ENCODE data around the gene BCR.
A peak's percentile ranks its signal among the peaks of the same experiment; 100 is the strongest.

Gene BCR

DNA sequence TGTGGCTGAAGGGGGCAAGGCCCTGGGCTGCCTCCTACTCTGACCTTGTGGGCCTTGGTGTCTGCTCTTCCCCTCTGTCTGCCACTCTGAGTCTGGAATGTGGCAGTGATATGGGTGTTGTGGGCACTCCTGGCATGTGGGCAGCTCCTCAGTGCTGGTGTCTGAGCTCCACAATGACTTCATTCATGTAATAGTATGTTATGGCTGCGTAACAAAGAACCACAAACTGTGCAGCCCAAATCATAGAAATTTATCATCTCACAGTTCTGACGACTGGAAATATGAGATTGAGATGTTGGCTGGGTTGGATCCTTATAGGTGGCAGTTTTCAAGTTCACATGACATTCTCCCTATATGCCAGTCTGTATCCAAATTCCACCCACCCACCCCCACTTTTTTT lies 59.1 kb downstream of the BCR start:
- Histone ChIP-seq H3K27me3 (ENCODE audit: insufficient read depth, insufficient read length) (no peaks in the 10 kb centered on the region), H3K4me1 (ENCODE audit: insufficient read depth, insufficient read length) (peaks cover 29% of the 10 kb centered on the region), H3K4me3 (ENCODE audit: insufficient read length, low read depth) (no peak overlapping the region), H3K36me3 (ENCODE audit: insufficient read depth, insufficient read length, low read length) (peaks cover 14% of the 10 kb centered on the region), H3K9ac (ENCODE audit: insufficient read length, low read depth) (no peak overlapping the region), H3K9me3 (ENCODE audit: insufficient read depth, low read length) (no peaks in the 10 kb centered on the region; the same call in 1 of the 2 replicates)
- TF ChIP-seq YY1 (IDR thresholded peaks at IDR 0.05; ENCODE audit: insufficient read depth, insufficient read length) (no peak), ZNF274 (IDR thresholded peaks at IDR 0.05; ENCODE audit: low read depth, low read length) (no peak), SUZ12 (IDR thresholded peaks at IDR 0.05; ENCODE audit: extremely low read depth, insufficient read depth, insufficient read length) (no peak)
- DNase-seq (ENCODE audit: low read depth, low spot score) = no peak

DNA sequence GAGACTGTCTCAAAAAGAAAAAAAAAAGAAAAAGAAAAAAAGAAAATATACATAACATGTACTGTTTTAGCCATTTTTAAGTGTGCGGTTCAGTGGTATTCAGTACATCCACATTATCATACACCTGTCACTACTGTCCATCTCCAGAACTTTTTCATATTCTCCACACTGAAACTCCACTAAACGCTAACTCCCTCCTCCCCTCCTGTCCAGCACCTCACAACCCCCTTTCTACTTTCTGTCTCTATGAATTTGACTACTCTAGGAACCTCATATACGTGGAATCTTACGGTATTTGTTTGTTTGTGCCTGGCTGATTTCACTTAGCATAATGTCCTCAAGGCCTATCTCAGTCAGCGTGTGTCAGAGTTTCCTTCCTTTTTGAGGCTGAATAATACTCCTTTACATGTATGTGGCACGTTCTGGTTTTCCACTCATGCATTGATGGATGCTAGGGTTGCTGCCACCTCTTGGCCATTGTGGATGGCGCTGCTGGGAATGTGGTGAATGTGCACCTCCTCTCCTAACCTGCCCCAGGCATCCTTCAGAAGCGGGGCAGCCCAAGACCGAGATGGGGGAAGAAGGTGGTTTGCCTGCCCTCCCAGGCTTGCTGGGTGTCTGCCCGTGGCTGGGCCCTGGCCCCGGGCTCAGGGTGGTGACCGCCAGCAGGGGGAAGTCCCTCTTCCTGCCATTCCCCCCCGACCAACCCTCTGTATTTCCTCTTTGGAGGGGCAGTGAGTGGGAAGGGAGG lies 60.5 kb downstream of the BCR start:
- DNase-seq (ENCODE audit: low read depth, low spot score) = no peak
- H3K9ac ChIP-seq (ENCODE audit: insufficient read length, low read depth) = peak overlapping the region; percentile 72
- no peaks in the 10 kb centered on the region for H3K27me3 ChIP-seq (ENCODE audit: insufficient read depth, insufficient read length)
- H3K4me3 ChIP-seq (ENCODE audit: insufficient read length, low read depth) = no peak overlapping the region
- H3K36me3 ChIP-seq (ENCODE audit: insufficient read depth, insufficient read length, low read length) = peaks cover 13% of the 10 kb centered on the region
- no peaks in the 10 kb centered on the region; the same call in 1 of the 2 replicates for H3K9me3 ChIP-seq (ENCODE audit: insufficient read depth, low read length)
- TF ChIP-seq ZNF274 (IDR thresholded peaks at IDR 0.05; ENCODE audit: low read depth, low read length) = no peak
- TF ChIP-seq YY1 (IDR thresholded peaks at IDR 0.05; ENCODE audit: insufficient read depth, insufficient read length) = no peak
- no peak for TF ChIP-seq SUZ12 (IDR thresholded peaks at IDR 0.05; ENCODE audit: extremely low read depth, insufficient read depth, insufficient read length)
- H3K4me1 ChIP-seq (ENCODE audit: insufficient read depth, insufficient read length) = peaks cover 39% of the 10 kb centered on the region

DNA sequence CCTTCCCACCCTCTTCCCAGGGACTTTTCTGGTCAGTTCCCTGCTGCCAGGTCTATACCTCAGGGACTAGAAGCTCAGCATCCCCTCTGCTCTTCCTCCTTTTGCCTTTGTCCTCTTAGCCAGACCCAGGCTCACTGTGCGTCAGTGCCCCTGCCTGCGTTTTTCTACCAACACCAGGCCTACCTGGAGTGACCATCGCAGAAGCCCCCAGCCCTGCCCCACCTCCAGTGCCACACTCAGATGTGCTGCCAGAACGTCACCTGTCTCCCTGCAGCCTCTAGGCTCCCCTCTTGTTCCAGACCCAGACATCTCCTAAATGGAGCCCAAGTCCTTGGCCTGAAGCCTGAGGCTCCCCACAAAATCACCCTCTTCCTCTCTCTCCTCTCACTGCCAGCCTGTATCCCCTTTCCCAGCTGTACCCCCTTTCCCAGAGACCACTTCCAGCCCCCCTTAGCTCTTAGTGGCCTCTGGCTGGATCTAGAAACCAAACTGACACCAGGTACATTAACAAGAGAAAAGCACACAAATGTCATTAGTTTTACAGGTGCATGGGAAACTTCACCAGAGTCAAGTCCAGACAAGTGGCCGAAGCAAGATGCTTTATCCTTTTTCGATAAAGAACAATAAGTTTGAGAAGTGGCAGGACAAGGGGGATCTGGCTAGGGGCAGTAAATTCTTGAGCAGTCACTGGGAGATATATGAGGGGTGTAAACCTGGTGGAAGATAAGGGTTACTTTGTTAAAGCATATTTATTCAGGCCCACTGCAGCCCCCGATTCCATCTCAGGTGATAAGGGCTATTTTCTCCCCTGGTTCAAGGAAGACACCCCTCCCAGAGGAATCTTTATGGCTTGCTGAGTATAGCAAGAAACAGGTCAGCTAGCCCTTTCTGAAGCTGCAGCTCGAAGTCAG lies 61.5 kb downstream of the BCR start:
- Histone ChIP-seq H3K9me3 (ENCODE audit: insufficient read depth, low read length) (no peaks in the 10 kb centered on the region; the same call in 1 of the 2 replicates), H3K36me3 (ENCODE audit: insufficient read depth, insufficient read length, low read length) (peaks cover 7% of the 10 kb centered on the region), H3K4me3 (ENCODE audit: insufficient read length, low read depth) (no peak overlapping the region), H3K4me1 (ENCODE audit: insufficient read depth, insufficient read length) (peaks cover 35% of the 10 kb centered on the region), H3K27me3 (ENCODE audit: insufficient read depth, insufficient read length) (no peaks in the 10 kb centered on the region), H3K9ac (ENCODE audit: insufficient read length, low read depth) (peak overlapping the region; percentile 72)
- TF ChIP-seq YY1 (IDR thresholded peaks at IDR 0.05; ENCODE audit: insufficient read depth, insufficient read length) (no peak), SUZ12 (IDR thresholded peaks at IDR 0.05; ENCODE audit: extremely low read depth, insufficient read depth, insufficient read length) (no peak), ZNF274 (IDR thresholded peaks at IDR 0.05; ENCODE audit: low read depth, low read length) (no peak)
- DNase-seq (ENCODE audit: low read depth, low spot score) = no peak

DNA sequence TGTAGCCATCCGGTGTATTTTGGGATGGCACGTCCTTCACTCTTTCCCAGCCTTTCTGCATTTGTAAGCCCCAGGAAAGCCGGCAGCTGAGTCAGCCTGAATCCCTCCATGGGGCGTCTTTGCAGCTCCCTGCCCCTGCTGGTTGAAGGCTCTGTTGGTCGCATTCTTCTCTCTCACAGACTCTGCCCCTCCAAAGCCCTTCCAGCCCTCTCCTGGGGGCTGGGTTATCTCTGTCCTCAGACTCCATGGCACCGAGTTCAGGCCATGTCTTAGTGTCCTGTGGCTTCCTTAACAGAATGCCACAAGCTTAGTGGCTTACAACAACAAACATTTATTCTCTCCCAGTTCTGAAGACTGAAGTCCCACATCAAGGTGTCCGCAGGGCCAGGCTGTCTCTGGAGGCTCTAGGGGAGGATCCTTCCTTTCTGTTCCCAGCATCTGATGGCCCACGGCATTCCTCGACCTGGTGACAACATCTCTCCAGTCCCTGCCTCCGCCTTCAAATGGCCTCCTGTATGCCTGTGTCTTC lies 62.2 kb downstream of the BCR start:
- peak; percentile 91 for DNase-seq (ENCODE audit: low read depth, low spot score)
- Histone ChIP-seq H3K27me3 (ENCODE audit: insufficient read depth, insufficient read length) (no peaks in the 10 kb centered on the region), H3K36me3 (ENCODE audit: insufficient read depth, insufficient read length, low read length) (peaks cover 12% of the 10 kb centered on the region), H3K4me3 (ENCODE audit: insufficient read length, low read depth) (no peak overlapping the region), H3K9me3 (ENCODE audit: insufficient read depth, low read length) (no peaks in the 10 kb centered on the region; the same call in 1 of the 2 replicates), H3K4me1 (ENCODE audit: insufficient read depth, insufficient read length) (peaks cover 31% of the 10 kb centered on the region), H3K9ac (ENCODE audit: insufficient read length, low read depth) (peak overlapping the region; percentile 72)
- TF ChIP-seq ZNF274 (IDR thresholded peaks at IDR 0.05; ENCODE audit: low read depth, low read length) = no peak
- no peak for TF ChIP-seq YY1 (IDR thresholded peaks at IDR 0.05; ENCODE audit: insufficient read depth, insufficient read length)
- no peak for TF ChIP-seq SUZ12 (IDR thresholded peaks at IDR 0.05; ENCODE audit: extremely low read depth, insufficient read depth, insufficient read length)

DNA sequence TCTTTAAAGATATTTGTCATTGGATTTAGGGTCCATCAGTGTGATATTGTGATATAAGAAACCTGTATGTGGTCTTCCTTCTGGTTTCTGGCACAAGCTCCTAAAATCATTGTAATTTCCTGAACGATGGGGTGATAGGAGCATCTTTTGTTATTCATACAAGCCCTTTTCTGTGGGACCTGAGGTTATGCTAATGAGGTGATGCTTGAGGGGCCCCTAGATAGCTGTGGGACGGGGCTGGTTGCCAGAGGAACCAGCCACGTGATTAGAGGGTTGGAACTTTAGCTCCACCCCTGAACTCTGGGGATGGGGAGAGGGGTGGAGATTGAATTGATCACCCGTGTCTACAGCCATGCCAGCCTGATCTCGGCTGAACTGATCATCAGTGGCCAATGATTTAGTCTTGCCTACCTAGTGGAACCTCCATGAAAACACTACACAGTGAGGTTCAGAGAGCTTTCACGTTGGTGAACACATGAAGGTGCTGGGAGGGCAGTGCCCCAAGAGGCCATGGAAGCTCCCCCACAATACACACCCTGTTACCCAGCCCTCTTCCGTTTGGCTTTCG lies 62.8 kb downstream of the BCR start:
- H3K4me3 ChIP-seq (ENCODE audit: insufficient read length, low read depth) = peak overlapping the region; percentile 24
- no peaks in the 10 kb centered on the region for H3K27me3 ChIP-seq (ENCODE audit: insufficient read depth, insufficient read length)
- H3K36me3 ChIP-seq (ENCODE audit: insufficient read depth, insufficient read length, low read length) = peaks cover 12% of the 10 kb centered on the region
- H3K9ac ChIP-seq (ENCODE audit: insufficient read length, low read depth) = peak overlapping the region; percentile 72
- no peaks in the 10 kb centered on the region; the same call in 1 of the 2 replicates for H3K9me3 ChIP-seq (ENCODE audit: insufficient read depth, low read length)
- peak; percentile 78 for DNase-seq (ENCODE audit: low read depth, low spot score)
- TF ChIP-seq SUZ12 (IDR thresholded peaks at IDR 0.05; ENCODE audit: extremely low read depth, insufficient read depth, insufficient read length) = no peak
- no peak for TF ChIP-seq ZNF274 (IDR thresholded peaks at IDR 0.05; ENCODE audit: low read depth, low read length)
- TF ChIP-seq YY1 (IDR thresholded peaks at IDR 0.05; ENCODE audit: insufficient read depth, insufficient read length) = no peak
- peaks cover 31% of the 10 kb centered on the region for H3K4me1 ChIP-seq (ENCODE audit: insufficient read depth, insufficient read length)

DNA sequence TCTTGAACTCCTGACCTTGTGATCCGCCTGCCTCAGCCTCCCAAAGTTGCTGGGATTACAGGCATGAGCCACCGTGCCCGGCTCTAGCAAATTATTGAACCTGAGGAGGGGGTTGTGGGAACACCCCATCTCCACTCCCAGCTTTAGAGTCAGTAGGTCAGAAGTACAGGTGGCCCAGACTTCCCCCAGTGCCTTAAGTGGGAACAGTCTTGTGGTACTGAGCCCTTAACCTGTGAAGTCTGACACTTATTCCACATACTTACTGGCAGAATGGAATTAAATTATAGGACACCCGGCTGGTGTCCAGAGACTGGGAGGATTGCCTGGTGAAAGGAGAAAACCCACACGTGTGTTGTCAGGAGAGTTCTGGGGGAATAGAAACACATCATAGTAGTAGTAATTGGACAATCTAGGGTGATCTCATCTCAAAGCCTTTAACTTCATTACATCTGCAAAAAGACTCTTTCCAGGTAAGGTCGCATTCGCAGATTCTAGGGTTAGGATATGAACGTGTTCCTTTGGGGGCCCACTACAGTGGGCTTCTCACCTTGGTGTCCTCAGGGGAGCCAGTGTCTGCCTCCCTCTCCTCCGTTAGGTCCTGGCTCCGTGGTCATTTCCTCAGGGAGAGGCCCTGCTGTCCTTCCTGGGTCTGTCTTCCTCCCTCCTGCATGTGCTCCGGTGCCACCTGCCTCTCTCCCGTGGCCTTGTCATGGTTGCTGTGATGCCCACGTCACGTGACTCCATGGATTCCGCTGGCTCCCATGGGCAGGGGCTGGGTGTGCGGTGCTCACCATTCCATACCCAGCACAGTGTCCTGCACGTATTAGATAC lies 63.8 kb downstream of the BCR start:
- Histone ChIP-seq H3K9ac (ENCODE audit: insufficient read length, low read depth) (peak overlapping the region; percentile 44), H3K4me1 (ENCODE audit: insufficient read depth, insufficient read length) (peaks cover 32% of the 10 kb centered on the region)

More for the DNA sequence above, 63.8 kb downstream of the BCR start:
- no peaks in the 10 kb centered on the region for H3K27me3 ChIP-seq (ENCODE audit: insufficient read depth, insufficient read length)
- H3K36me3 ChIP-seq (ENCODE audit: insufficient read depth, insufficient read length, low read length) = peaks cover 12% of the 10 kb centered on the region
- H3K9me3 ChIP-seq (ENCODE audit: insufficient read depth, low read length) = no peaks in the 10 kb centered on the region; the same call in 1 of the 2 replicates
- H3K4me3 ChIP-seq (ENCODE audit: insufficient read length, low read depth) = no peak overlapping the region
- no peak for DNase-seq (ENCODE audit: low read depth, low spot score)
- no peak for TF ChIP-seq ZNF274 (IDR thresholded peaks at IDR 0.05; ENCODE audit: low read depth, low read length)
- no peak for TF ChIP-seq YY1 (IDR thresholded peaks at IDR 0.05; ENCODE audit: insufficient read depth, insufficient read length)
- TF ChIP-seq SUZ12 (IDR thresholded peaks at IDR 0.05; ENCODE audit: extremely low read depth, insufficient read depth, insufficient read length) = no peak

Measured in NT2/D1 (cell line).